HK-2 (cell line): ENCODE data around the gene CLBA1.
"Not testable (repeated sequence)": the region's sequence is repeated elsewhere in the genome, so short reads cannot be mapped to it uniquely, and the experiment has no call there.

Experiments
- DNase-seq: peaks from one replicate; pipeline ENCODE4 v3.0.0-alpha.2; 2018; ENCODE audit not compliant: unreplicated experiment

CLBA1 gene

DNA sequence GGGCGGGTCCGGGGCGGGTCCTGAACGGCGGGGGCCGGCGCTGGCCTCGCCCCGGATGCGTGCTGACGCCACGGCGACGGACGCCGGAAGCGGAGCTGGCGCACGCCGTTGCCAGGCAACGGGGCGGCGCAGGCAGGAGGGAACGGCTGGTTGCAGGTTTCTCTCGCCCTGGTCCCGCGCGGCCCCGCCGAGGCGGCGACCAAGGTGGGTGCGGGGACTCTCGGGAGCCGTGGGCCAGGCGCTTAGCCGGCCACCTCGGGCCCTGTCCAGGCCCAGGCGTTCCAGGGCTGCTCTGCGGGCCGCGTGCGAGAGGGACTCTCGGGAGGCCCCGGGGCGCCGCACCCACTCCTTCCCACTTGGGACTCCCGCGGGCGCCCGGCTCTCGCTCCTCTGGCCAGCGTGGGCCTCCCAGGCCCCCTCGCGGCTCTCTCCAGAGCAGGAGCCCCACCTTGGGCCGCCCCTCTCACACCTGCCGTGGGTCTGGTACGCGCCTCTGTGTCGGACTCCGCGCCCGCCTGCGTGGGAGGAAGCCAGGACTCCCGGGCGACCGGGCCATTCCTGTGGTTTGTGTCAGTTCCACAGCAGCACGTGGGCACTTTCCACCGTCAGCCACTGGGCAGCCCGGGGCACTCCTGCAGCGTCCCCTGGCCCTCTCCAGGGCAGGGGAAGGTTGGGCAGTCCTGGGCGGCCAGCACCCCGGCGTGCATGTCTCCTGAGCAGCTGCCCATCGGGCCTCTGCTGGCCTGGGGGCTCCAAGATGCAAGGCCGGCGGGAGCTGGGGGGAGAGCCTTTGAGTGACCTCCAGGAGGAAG lies at the start of gene CLBA1:
CLBA1 (plus strand) TSS at position 114 of the 812 bp plus-strand sequence; CDS start at position 758, 644 bp downstream.
- peak; percentile 84 for DNase-seq

DNA sequence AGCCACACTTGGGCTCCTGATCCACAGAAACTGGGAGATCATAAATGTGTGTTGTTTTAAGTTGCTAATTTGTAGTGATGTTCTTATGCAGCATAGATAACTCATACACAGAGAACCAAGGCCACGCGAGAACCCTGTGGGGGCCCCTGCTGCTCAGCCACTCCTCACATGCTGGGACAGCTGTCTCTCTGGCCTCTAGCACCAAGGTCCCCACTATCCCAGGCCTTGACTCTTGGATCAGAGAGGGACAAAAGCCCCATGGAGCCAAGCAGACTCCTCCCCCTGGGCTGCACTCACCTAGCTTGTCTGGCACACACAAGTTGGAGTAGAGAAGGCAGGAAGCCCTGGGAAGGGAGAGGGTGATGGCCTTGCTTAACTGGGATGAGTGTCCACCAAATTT lies 49.6 kb upstream of the CLBA1 start:
- no peak for DNase-seq

DNA sequence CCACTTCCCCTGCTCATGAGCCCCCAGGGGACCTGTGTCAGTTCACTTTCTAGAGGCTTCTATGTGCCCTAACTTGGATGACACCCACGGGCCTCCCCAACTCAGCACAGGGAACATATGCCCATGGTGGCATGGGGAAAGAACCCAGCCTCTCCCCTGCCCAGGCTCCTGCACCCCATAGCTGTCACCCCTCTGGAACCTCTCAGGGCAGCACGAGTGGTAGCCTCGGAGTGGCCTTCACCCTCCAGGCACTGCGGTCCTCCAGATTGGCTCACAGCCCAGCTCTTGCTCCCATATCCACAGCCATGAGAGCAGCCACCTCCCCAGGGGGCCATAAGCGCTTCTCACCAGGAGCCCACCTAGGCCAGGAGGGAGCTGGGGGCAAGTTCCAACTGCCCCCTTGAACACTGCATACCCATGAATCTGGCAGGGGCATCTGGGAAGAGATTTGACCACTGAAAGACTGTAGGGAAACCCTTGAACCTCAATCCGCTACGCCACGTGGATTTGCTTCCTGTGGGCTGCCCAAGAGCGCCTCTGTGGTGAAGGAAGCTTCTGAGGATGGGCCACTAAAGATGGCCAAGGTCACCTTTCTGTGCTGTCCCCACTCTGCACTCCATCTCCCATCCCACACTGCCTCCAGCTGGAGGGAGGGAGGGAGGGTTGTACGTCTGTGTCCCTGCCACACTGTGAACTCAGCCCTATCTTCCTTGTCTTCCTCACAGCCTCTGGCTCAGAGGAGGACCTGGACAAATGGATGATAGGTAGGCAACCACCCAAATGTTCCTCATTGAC lies 49.0 kb upstream of the CLBA1 start:
- no peak for DNase-seq

DNA sequence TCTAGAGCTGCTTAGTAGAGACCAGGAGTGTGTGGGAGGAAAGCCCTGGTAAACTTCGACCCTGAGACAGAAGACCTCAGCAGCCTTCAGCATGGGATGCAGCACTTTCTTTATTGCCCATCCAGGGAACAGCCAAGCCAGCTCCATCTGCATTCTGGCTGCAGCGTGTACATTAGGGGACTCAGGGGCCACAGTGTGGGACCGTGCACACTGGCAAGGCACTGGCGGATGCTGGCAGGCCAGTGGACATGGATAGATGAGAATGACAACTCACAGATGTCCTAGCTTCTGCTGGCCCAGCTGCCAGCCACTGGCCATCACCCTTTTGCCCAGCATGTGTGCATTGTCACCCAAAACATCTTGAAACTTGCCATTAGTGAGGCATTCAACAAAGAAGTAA lies 48.4 kb upstream of the CLBA1 start:
- no peak for DNase-seq

DNA sequence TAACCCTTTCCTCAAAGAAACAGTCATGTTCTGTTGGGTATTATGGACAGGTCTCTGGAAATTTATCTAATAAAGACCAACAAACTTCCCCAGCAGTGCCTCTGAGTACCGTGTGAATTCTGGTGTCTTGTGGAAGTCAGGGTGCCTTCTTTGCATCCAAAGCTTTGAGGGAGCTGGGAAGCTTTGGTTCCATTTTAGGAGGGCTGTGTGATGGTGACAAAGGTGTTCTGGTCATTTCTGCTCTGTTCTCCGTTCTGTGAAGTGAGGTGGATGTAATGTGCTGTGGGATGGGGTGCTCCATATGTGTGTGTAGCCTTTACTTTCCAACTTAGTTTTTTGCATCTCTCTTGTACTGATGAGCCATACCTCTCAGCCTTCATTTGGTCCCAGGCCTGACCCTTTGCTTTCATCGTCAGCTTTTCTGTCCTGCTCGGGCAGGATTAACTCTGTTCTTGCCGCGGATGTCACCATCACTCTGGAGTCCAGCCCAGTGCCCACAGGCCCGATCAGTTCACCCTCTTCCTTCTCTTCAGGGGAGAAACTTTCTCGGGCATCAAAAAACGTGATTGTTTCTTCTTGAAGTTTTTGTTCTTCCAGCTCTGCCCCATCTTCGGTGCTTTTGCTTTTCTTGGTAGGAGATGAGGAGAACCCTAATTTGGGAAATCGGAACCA lies 47.8 kb upstream of the CLBA1 start:
- DNase-seq = no peak

GRCh38 chr14:104938436-104938835 lies 47.2 kb upstream of the CLBA1 start:
- DNase-seq = no peak

GRCh38 chr14:104938960-104939359 lies 46.6 kb upstream of the CLBA1 start:
- no peak for DNase-seq

DNA sequence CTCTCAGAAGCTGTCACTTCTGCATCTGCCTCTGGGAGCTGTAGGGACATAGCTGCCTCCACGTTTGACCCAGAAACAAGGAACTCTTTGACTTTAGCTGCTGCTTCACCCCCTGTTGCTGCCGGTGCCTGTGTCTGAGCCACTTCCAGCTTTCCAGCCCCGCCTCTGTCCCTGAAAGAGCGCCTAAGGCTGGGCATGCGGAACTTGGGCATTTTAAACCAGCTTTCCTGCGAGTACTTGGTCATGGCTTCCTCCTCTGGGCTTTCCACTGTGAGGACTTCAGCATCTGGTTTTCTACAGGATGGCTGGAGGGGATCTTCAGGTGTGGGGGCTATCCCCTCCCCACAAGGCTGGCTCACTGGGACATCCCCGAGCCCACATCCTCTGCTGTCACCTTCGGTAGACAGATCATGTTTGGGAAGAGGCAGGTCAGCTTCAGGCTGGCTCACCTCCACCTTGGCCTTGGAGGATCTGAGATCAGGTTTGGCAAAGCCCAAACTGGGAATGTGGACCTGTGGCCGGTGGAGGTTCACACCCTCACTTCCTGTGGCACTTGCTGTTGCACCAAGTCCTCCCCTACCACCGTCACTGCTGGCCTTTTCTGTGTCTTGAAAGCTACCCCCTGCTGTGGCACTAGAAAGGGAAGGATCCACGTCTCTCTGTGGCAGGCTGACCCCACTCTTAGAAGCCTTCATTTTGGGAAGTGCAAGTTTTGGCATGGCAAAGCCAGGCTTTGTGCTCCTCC lies 45.8 kb upstream of the CLBA1 start:
- no peak for DNase-seq

GRCh38 chr14:104940526-104941150 lies 45.0 kb upstream of the CLBA1 start:
- DNase-seq = no peak

- no peak for DNase-seq
Measured at GRCh38 chr14:104941508-104942365, 43.9 kb upstream of the CLBA1 start.

DNA sequence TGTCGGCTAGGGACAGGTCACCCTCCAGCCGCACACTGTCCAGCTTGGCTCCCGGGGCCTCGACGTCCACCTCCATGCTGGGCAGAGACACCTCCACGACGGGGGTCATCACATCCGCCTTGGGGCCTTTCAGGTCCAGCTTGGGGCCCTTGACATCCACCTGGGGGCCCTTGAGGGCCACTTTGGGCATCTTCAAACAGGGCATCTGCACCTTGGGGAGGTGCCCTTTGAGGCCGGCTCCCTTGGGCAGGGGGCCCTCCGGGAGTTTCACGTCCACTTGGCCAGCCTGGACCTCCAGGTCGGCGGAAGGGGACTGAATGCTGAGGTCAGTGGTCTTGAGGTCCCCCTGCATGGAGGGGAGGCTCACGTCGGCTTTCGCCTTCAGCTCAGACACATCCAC lies 43.0 kb upstream of the CLBA1 start:
- DNase-seq = no peak

- not testable (repeated sequence) for DNase-seq
Measured at GRCh38 chr14:104943216-104944015, 42.2 kb upstream of the CLBA1 start.

GRCh38 chr14:104944016-104944308 lies 41.6 kb upstream of the CLBA1 start:
- DNase-seq = not testable (repeated sequence)

GRCh38 chr14:104944436-104945205 lies 41.0 kb upstream of the CLBA1 start:
- not testable (repeated sequence) for DNase-seq

- DNase-seq = not testable (repeated sequence)
Measured at GRCh38 chr14:104945266-104945665, 40.3 kb upstream of the CLBA1 start.

DNA sequence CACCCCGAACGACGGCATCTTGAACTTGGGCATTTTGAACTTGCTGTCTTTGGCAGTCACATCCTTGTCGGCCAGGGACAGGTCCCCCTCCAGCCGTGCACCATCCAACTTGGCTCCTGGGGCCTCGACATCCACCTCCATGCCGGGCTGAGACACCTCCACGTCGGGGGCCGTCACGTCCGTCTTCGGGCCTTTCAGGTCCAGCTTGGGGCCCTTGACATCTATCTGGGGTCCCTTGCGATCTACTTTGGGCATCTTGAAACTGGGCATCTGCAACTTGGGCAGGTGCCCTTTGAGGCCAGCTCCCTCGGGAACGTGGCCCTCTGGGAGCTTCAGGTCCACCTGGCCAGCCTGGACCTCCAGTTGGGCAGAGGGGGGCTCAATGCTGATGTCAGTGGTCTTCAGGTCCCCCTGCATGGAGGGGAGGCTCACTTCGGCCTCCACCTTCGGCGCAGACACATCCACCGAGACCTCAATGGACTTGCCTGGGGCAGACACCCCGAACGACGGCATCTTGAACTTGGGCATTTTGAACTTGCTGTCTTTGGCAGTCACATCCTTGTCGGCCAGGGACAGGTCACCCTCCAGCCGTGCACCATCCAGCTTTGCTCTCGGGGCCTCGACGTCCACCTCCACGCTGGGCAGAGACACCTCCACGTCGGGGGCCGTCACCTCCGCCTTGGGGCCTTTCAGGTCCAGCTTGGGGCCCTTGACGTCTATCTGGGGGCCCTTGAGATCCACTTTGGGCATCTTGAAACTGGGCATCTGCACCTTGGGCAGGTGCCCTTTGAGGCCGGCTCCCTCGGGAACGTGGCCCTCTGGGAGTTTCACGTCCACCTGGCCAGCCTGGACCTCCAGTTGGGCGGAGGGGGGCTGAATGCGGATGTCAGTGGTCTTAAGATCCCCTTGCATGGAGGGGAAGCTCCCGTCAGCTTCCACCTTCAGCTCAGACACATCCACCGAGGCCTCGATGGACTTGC lies 39.3 kb upstream of the CLBA1 start:
- DNase-seq = not testable (repeated sequence)

DNA sequence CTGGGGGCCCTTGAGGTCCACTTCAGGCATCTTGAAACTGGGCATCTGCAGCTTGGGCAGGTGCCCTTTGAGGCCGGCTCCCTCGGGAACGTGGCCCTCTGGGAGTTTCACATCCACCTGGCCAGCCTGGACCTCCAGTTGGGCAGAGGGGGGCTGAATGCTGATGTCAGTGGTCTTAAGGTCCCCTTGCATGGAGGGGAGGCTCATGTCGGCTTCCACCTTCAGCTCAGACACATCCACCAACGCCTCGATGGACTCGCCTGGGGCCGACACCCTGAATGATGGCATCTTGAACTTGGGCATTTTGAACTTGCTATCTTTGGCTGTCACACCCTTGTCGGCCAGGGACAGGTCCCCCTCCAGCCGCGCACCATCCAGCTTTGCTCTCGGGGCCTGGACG lies 38.4 kb upstream of the CLBA1 start:
- DNase-seq = not testable (repeated sequence)
